ENCODE data around the gene ZNF280B. TPM values are rescaled to one million over a fixed set of nuclear protein-coding genes. Genes with fewer than 3 reads are reported as not detected.

The ZNF280B gene
- total RNA-seq, 1 experiment from 2014 or later = 0.66 TPM

DNA sequence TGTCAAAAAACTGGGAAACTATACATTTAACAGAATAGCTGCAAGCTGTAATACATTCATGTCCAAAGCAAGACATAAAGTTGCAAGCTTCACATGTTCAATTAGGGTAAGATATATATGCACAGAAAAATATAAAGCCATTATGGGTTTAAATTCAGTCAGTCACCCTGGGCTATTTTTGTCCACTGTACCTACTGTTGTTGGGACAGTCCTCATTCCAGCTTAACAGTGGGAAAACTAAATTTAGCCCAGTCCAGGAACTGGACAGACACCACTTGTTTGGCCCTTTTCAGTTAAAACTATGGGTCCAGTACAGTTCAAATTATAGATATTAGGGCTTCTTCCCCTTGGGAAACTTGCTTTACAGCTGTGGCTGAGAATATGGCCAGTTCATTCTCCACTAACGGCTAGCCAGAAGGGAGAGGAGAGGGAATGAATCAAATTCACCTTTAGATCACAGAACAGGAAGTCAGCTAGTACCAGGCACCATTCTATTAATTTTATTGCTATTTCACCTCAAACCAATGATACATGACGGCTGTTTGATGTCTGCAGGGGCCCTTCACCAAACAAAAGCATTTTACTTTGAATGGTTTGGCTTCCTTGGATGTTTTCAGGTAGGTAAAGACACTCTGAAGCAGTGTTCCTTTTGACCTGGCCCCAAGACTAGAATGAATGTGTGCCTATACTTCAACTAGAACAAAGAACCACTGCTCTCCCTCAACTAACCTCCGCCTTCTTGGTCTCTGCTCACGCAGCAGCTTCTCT, 22.2 kb downstream of the ZNF280B start:
- Histone ChIP-seq H3K4me2 (ENCODE audit: low read length) (no peak overlapping the region), H3K9me3 (ENCODE audit: low read length) (no peaks in the 10 kb centered on the region), H3K79me2 (ENCODE audit: low read length) (no peaks in the 10 kb centered on the region), H3K27me3 (ENCODE audit: low read length) (no peaks in the 10 kb centered on the region), H3K9ac (ENCODE audit: low read length) (no peak overlapping the region), H3K9me2 (replicated peaks; ENCODE audit: low read length) (no peaks in the 10 kb centered on the region), H3K4me3 (ENCODE audit: low read length) (no peak overlapping the region), H3K27ac (ENCODE audit: low read length) (no peak overlapping the region), H4K20me1 (ENCODE audit: low read length) (no peaks in the 10 kb centered on the region), H3F3A (ENCODE audit: low read length, unreplicated experiment) (no peaks in the 10 kb centered on the region), H2AFZ (ENCODE audit: low read length) (no peak overlapping the region), H3K4me1 (ENCODE audit: insufficient read depth, low read length) (no peaks in the 10 kb centered on the region), H3K36me3 (ENCODE audit: low read depth, low read length) (no peaks in the 10 kb centered on the region)
- DNase-seq = no peak
- CTCF ChIA-PET = no interaction called here
- intact Hi-C loops (cut with micrococcal nuclease) = no loop called here
- POLR2A ChIA-PET (ENCODE audit: unreplicated experiment) = no interaction called here
- BruUV-seq (replicated peaks) = no TSS peak
- no peak for TF ChIP-seq EZH2phosphoT487 (IDR thresholded peaks at IDR 0.05; ENCODE audit: borderline replicate concordance, low read length)
- TF ChIP-seq CTCF (conservative IDR thresholded peaks at IDR 0.05; ENCODE audit: low read depth, low read length) = no peak
- no peak for TF ChIP-seq EZH2 (IDR thresholded peaks at IDR 0.05; ENCODE audit: low read length, unreplicated experiment)
- no peak for ATAC-seq

GRCh38 chr22:22485524-22485923, 23.0 kb downstream of the ZNF280B start:
- Histone ChIP-seq H3K79me2 (ENCODE audit: low read length) (no peaks in the 10 kb centered on the region), H3K27me3 (ENCODE audit: low read length) (no peaks in the 10 kb centered on the region), H3K4me2 (ENCODE audit: low read length) (no peak overlapping the region), H3F3A (ENCODE audit: low read length, unreplicated experiment) (no peaks in the 10 kb centered on the region), H3K9me2 (replicated peaks; ENCODE audit: low read length) (no peaks in the 10 kb centered on the region), H3K4me1 (ENCODE audit: insufficient read depth, low read length) (no peaks in the 10 kb centered on the region), H2AFZ (ENCODE audit: low read length) (no peak overlapping the region), H3K36me3 (ENCODE audit: low read depth, low read length) (no peaks in the 10 kb centered on the region), H3K27ac (ENCODE audit: low read length) (no peak overlapping the region), H4K20me1 (ENCODE audit: low read length) (no peaks in the 10 kb centered on the region), H3K9ac (ENCODE audit: low read length) (no peak overlapping the region), H3K4me3 (ENCODE audit: low read length) (no peak overlapping the region), H3K9me3 (ENCODE audit: low read length) (no peaks in the 10 kb centered on the region)
- intact Hi-C loops (cut with micrococcal nuclease) = no loop called here
- ATAC-seq = no peak
- ChIA-PET POLR2A (ENCODE audit: unreplicated experiment) (no interaction called here), CTCF (no interaction called here)
- TF ChIP-seq EZH2phosphoT487 (IDR thresholded peaks at IDR 0.05; ENCODE audit: borderline replicate concordance, low read length) = no peak
- no peak for TF ChIP-seq EZH2 (IDR thresholded peaks at IDR 0.05; ENCODE audit: low read length, unreplicated experiment)
- TF ChIP-seq CTCF (conservative IDR thresholded peaks at IDR 0.05; ENCODE audit: low read depth, low read length) = no peak
- BruUV-seq (replicated peaks) = no TSS peak
- DNase-seq = no peak

- ChIA-PET POLR2A (ENCODE audit: unreplicated experiment) (no interaction called here), CTCF (no interaction called here)
- no TSS peak for BruUV-seq (replicated peaks)
- Histone ChIP-seq H3K36me3 (ENCODE audit: low read depth, low read length) (no peaks in the 10 kb centered on the region), H4K20me1 (ENCODE audit: low read length) (no peaks in the 10 kb centered on the region), H3K4me3 (ENCODE audit: low read length) (no peak overlapping the region), H3K9ac (ENCODE audit: low read length) (no peak overlapping the region), H2AFZ (ENCODE audit: low read length) (no peak overlapping the region), H3F3A (ENCODE audit: low read length, unreplicated experiment) (no peaks in the 10 kb centered on the region), H3K79me2 (ENCODE audit: low read length) (no peaks in the 10 kb centered on the region), H3K4me2 (ENCODE audit: low read length) (no peak overlapping the region), H3K9me3 (ENCODE audit: low read length) (no peaks in the 10 kb centered on the region), H3K4me1 (ENCODE audit: insufficient read depth, low read length) (no peaks in the 10 kb centered on the region), H3K9me2 (replicated peaks; ENCODE audit: low read length) (no peaks in the 10 kb centered on the region), H3K27ac (ENCODE audit: low read length) (no peak overlapping the region), H3K27me3 (ENCODE audit: low read length) (no peaks in the 10 kb centered on the region)
- ATAC-seq (no peak), DNase-seq (no peak)
- TF ChIP-seq EZH2 (IDR thresholded peaks at IDR 0.05; ENCODE audit: low read length, unreplicated experiment) = no peak
- no peak for TF ChIP-seq EZH2phosphoT487 (IDR thresholded peaks at IDR 0.05; ENCODE audit: borderline replicate concordance, low read length)
- TF ChIP-seq CTCF (conservative IDR thresholded peaks at IDR 0.05; ENCODE audit: low read depth, low read length) = no peak
- intact Hi-C loops (cut with micrococcal nuclease) = no loop called here
These were observed 24.5 kb downstream of the ZNF280B start for GRCh38 chr22:22484023-22484422.
